Breast epithelium (tissue), 4 donors: ENCODE results near the gene SAMD8. TPM values are rescaled to one million over a fixed set of nuclear protein-coding genes. Genes with fewer than 3 reads are reported as not detected.

Source experiments
- DNase-seq, 2 donors: peaks; one replicate each; pipeline ENCODE4 v3.0.0-alpha.2; 2019; ENCODE audit warnings: low spot score in 2 of 2
- H3K27ac ChIP-seq, 2 donors: fragments of 200-600 bp; sonication (generic) in 1 of 2; one replicate each; pipeline ENCODE4 v1.5.1; 2016 to 2019; ENCODE audit warnings: mild to moderate bottlenecking in 1 of 2
- H3K27me3 ChIP-seq, 2 donors: fragments of 200-600 bp; sonication (generic) in 1 of 2; one replicate each; pipeline versions ENCODE4 v1.5.1 to v1.6.0; 2017 to 2019; ENCODE audit warnings: control low read depth in 1 of 2, mild to moderate bottlenecking in 1 of 2
- H3K36me3 ChIP-seq: fragments of 200-600 bp; one replicate; pipeline ENCODE4 v1.5.1; 2019
- H3K4me1 ChIP-seq, 2 donors: fragments of 200-600 bp; sonication (generic); one replicate each; pipeline ENCODE4 v1.5.1; 2016 to 2019; ENCODE audit warnings: control low read depth in 1 of 2
- H3K4me3 ChIP-seq, 3 donors: fragments of 200-600 bp; sonication (generic); 1 replicate in 2 of 3; 2 replicates in 1 of 3; pipeline ENCODE4 v1.5.1; 2016 to 2019; ENCODE audit warnings: mild to moderate bottlenecking in 3 of 3, moderate library complexity in 2 of 3
- H3K9me3 ChIP-seq, 2 donors: fragments of 200-600 bp; sonication (generic) in 1 of 2; one replicate each; pipeline ENCODE4 v1.5.1; 2016 to 2019; ENCODE audit warnings: control low read depth in 1 of 2
- POLR2A ChIP-seq: fragments of 450-650 bp; IDR thresholded peaks from one replicate; pipeline ENCODE4 v1.6.1; 2016; ENCODE audit warnings: antibody characterized with exemption, mild to moderate bottlenecking, moderate library complexity
- POLR2AphosphoS5 ChIP-seq, 3 donors: sonication (generic); formaldehyde crosslinking; IDR thresholded peaks; one replicate each; pipeline ENCODE4 v1.6.1; 2017; ENCODE audit warnings: antibody characterized with exemption in 3 of 3
- intact Hi-C: fragments of 100-400 bp; cut with DNase I; formaldehyde crosslinking; loops from one replicate; pipeline ENCODE4 v1.15.1; 2023; ENCODE audit warnings: low total_unique reads
- total RNA-seq, 3 donors: library from RNA; depleted of rRNA; stranded (reverse); fragments of >200 nt; gene quantifications; one replicate each; pipeline ENCODE4 v1.1.0, GENCODE V29; 2016
- TF ChIP-seq, protein P1 (sequence below), 3 donors: fragments of 450-650 bp; IDR thresholded peaks; one replicate each; pipeline ENCODE4 v1.5.1; 2016 to 2017; ENCODE audit warnings: antibody characterized with exemption in 3 of 3, mild to moderate bottlenecking in 3 of 3, moderate library complexity in 3 of 3

The SAMD8 gene
- total RNA-seq, 3 donors from 2014 or later = 41.0 to 45.2 (median 41.3) TPM

DNA sequence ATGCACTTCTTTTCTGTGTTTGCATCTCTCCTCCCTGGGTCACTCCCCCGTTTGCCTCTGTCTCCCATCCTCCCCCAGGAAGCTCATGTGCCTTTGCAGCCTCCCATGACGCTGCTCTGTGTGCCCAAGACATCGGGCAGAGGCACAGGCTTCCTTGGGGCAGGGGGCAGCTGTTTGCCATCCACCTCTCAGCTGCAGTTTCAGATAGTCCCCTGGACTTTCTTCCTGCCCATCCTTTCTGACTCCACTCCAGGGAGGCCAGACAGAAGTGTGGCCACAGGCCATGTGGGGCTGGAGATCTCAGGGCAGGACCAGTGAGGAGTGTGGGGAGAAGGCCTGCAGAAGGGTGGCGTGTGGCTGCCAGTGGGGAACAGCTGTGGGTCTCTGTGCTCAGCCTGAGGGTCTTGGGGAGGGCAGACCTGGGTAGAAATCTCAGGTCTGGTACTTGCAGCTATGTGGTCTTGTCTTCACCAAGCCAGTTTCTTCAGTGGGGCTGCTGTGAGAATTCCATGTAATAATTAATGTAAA, 10.6 kb upstream of the SAMD8 start:
- no peak for DNase-seq
- H3K36me3 ChIP-seq = no peaks in the 10 kb centered on the region
- H3K9me3 ChIP-seq = no peaks in the 10 kb centered on the region
- H3K27me3 ChIP-seq = no peaks in the 10 kb centered on the region
- H3K4me3 ChIP-seq = peak overlapping the region in 1 of 3 donors; percentile 40
- no peaks in the 10 kb centered on the region for H3K4me1 ChIP-seq
- H3K27ac ChIP-seq = no peak overlapping the region
- intact Hi-C loops = loop anchor here (10.0 kb wide), 1 partner anchor 134 kb away; the partner anchor contains the start of gene COMTD1
- TF ChIP-seq POLR2A (no peak), POLR2AphosphoS5 (IDR thresholded peaks at IDR 0.05) (no peak)
- TF ChIP-seq, protein P1, sequence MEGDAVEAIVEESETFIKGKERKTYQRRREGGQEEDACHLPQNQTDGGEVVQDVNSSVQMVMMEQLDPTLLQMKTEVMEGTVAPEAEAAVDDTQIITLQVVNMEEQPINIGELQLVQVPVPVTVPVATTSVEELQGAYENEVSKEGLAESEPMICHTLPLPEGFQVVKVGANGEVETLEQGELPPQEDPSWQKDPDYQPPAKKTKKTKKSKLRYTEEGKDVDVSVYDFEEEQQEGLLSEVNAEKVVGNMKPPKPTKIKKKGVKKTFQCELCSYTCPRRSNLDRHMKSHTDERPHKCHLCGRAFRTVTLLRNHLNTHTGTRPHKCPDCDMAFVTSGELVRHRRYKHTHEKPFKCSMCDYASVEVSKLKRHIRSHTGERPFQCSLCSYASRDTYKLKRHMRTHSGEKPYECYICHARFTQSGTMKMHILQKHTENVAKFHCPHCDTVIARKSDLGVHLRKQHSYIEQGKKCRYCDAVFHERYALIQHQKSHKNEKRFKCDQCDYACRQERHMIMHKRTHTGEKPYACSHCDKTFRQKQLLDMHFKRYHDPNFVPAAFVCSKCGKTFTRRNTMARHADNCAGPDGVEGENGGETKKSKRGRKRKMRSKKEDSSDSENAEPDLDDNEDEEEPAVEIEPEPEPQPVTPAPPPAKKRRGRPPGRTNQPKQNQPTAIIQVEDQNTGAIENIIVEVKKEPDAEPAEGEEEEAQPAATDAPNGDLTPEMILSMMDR (IDR thresholded peaks at IDR 0.05) = no peak

DNA sequence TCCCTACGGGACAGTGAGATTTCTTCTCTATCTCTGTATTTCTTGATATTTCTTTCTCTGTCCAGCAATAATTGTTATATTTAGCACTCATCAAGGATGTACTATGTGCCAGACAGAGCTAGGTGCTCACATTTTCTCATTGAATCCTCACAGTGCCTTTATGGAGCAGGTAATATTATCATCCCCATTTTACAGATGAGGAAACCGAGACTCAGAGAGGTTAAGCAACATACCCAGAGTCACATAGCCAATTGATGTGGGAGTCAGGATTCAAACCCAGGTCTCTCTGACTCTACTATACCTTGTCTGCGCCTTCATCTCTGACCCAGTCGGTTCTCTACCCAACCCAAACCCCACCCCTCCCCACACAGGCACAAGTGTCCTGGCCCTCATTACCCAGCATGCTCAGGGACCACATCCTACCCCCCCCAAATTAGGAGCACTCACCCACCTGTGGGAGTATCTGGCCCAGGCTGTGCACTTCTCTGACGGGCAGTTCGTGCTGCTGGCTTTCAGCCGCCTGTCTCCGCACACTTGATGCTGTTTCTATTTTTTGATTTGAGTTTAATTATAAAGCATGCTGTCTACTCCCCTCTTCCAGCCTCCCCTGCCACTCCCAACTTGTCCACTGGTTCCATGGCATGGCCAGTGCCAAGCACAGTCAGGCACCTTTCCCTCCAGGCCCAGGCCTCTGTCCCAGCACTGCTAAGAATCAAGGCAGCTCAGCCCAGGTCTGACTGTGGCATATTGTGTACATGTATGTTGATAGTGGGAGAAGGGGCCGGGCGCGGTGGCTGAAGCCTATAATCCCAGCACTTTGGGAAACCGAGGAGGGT, 9.8 kb upstream of the SAMD8 start:
- Histone ChIP-seq H3K27me3 (no peaks in the 10 kb centered on the region), H3K4me1 (no peaks in the 10 kb centered on the region), H3K9me3 (no peaks in the 10 kb centered on the region), H3K4me3 (no peak overlapping the region), H3K27ac (no peak overlapping the region), H3K36me3 (no peaks in the 10 kb centered on the region)
- intact Hi-C loops = loop anchor here (10.0 kb wide), 1 partner anchor 133 kb away; the partner anchor contains the start of gene COMTD1
- TF ChIP-seq POLR2AphosphoS5 (IDR thresholded peaks at IDR 0.05) (no peak), POLR2A (no peak)
- TF ChIP-seq, protein P1 (IDR thresholded peaks at IDR 0.05) = no peak
- no peak for DNase-seq

DNA sequence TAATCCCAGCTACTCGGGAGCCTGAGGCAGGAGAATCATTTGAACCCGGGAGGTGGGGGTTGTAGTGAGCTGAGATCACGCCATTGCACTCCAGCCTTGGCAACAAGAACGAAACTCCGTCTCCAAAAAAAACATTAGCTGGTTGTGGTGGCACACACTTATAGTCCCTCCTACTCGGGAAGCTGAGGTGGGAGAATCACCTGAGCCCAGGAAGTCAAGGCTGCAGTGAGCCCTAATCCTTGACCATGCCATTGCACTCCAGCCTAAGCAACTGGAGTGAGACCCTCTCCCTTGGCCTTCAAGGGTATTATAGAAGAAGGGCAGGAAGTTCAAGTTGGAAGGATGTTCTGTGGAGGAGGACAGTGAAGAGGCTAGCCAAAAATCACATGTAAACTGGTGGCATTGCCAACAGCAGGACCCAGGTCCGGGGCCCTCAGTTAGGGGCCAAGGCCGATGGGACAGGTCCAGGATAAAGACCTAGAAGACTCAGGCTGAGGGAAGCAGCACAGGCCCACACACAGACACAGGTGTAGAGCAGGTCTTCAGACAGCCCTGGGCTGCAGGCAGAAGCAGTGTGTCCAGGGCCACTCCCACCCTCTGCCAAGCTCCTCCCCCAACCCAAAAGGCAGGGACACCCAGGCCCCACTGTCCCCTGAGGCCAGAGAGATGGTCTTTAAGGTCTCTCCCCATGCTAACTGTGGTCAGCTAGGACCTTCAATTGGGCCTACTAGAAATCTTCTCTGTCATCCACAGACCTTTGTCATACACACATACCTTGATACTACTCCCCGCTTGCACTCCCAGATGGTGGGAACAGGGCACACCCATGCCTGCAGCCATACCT, 8.4 kb upstream of the SAMD8 start:
- intact Hi-C loops = loop anchor here (1.0 to 10.0 kb wide), 2 partner anchors 40 to 132 kb away; partner anchors contain the start of gene COMTD1
- Histone ChIP-seq H3K36me3 (no peaks in the 10 kb centered on the region), H3K27me3 (no peaks in the 10 kb centered on the region), H3K4me3 (no peak overlapping the region), H3K9me3 (no peaks in the 10 kb centered on the region), H3K4me1 (no peaks in the 10 kb centered on the region), H3K27ac (no peak overlapping the region)
- TF ChIP-seq, protein P1 (IDR thresholded peaks at IDR 0.05) = no peak
- TF ChIP-seq POLR2A (no peak), POLR2AphosphoS5 (IDR thresholded peaks at IDR 0.05) (no peak)
- DNase-seq = no peak

GRCh38 chr10:75103881-75104686, 7.4 kb upstream of the SAMD8 start:
- no peaks in the 10 kb centered on the region for H3K4me1 ChIP-seq
- H3K9me3 ChIP-seq = no peaks in the 10 kb centered on the region
- no peaks in the 10 kb centered on the region for H3K27me3 ChIP-seq
- DNase-seq = peak in 1 of 2 donors; percentile 34
- no peak overlapping the region for H3K4me3 ChIP-seq
- no peaks in the 10 kb centered on the region for H3K36me3 ChIP-seq
- peak overlapping the region in 1 of 2 donors; percentile 9 for H3K27ac ChIP-seq
- intact Hi-C loops = loop anchor here (1.0 to 10.0 kb wide), 2 partner anchors 41 to 131 kb away; partner anchors contain the start of gene COMTD1
- TF ChIP-seq POLR2AphosphoS5 (IDR thresholded peaks at IDR 0.05) (no peak), POLR2A (no peak)
- TF ChIP-seq, protein P1 (IDR thresholded peaks at IDR 0.05) = no peak
